ENCODE results near the gene CASD1.

DNA sequence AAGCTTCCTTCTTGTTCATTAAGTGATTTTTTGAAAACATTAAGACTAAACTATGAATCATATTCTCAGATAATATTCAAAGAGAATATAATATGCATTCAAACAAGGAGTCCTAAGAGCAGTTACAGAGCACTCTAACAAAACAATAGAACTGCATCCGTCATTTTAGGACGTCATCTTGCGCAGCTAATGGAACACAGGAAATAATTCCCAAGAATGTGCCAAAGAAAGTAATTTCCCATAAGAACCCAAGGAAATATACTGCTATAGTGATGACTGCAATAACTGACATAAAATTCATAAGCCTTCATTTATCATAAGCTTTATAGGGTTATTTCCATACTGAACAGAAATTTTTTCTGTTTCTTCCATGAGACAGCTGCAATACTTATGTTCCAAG, 28.3 kb upstream of the CASD1 start:
- TF ChIP-seq, protein P1, sequence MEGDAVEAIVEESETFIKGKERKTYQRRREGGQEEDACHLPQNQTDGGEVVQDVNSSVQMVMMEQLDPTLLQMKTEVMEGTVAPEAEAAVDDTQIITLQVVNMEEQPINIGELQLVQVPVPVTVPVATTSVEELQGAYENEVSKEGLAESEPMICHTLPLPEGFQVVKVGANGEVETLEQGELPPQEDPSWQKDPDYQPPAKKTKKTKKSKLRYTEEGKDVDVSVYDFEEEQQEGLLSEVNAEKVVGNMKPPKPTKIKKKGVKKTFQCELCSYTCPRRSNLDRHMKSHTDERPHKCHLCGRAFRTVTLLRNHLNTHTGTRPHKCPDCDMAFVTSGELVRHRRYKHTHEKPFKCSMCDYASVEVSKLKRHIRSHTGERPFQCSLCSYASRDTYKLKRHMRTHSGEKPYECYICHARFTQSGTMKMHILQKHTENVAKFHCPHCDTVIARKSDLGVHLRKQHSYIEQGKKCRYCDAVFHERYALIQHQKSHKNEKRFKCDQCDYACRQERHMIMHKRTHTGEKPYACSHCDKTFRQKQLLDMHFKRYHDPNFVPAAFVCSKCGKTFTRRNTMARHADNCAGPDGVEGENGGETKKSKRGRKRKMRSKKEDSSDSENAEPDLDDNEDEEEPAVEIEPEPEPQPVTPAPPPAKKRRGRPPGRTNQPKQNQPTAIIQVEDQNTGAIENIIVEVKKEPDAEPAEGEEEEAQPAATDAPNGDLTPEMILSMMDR (conservative IDR thresholded peaks at IDR 0.05; ENCODE audit: low read depth, low read length): no peak
- no peak for TF ChIP-seq POLR2A (IDR thresholded peaks at IDR 0.05; ENCODE audit: low read depth, low read length)
- no peak for TF ChIP-seq RCOR1 (IDR thresholded peaks at IDR 0.05; ENCODE audit: insufficient replicate concordance, low read length)
- no peak for TF ChIP-seq SMC3 (IDR thresholded peaks at IDR 0.05; ENCODE audit: low read depth, low read length)
- no peak for TF ChIP-seq MAZ (IDR thresholded peaks at IDR 0.05; ENCODE audit: borderline replicate concordance, low read depth, low read length)
- no peak for TF ChIP-seq RFX5 (IDR thresholded peaks at IDR 0.05; ENCODE audit: low read depth, low read length)
- TF ChIP-seq MXI1 (IDR thresholded peaks at IDR 0.05; ENCODE audit: borderline replicate concordance, low read depth, low read length): no peak
- TF ChIP-seq, protein P2, sequence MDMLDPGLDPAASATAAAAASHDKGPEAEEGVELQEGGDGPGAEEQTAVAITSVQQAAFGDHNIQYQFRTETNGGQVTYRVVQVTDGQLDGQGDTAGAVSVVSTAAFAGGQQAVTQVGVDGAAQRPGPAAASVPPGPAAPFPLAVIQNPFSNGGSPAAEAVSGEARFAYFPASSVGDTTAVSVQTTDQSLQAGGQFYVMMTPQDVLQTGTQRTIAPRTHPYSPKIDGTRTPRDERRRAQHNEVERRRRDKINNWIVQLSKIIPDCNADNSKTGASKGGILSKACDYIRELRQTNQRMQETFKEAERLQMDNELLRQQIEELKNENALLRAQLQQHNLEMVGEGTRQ (IDR thresholded peaks at IDR 0.05; ENCODE audit: low read depth, low read length): no peak
- TF ChIP-seq CEBPB (IDR thresholded peaks at IDR 0.05; ENCODE audit: low read depth, low read length): no peak
